Ecto neural progenitor cell (in vitro differentiated cells): ENCODE results near the gene C5orf63.
"Not testable (repeated sequence)": the region's sequence is repeated elsewhere in the genome, so short reads cannot be mapped to it uniquely, and the experiment has no call there.

ENCODE experiments used
- DNase-seq: peaks from one replicate; pipeline ENCODE4 v3.0.0-alpha.2; 2018; ENCODE audit warnings: low spot score

C5orf63 gene

GRCh38 chr5:127074466-127074865 is 1.2 kb upstream of the C5orf63 start:
- DNase-seq, result no peak

- no peak for DNase-seq
Observed at GRCh38 chr5:127070243-127070642, 3.1 kb downstream of the C5orf63 start.

GRCh38 chr5:127068493-127069214 is 4.6 kb downstream of the C5orf63 start:
- no peak for DNase-seq

GRCh38 chr5:127066721-127067120 is 6.6 kb downstream of the C5orf63 start:
- no peak for DNase-seq

GRCh38 chr5:127064253-127064840 is 9.0 kb downstream of the C5orf63 start:
- no peak for DNase-seq

- DNase-seq, result no peak
Observed at GRCh38 chr5:127063257-127063913, 9.9 kb downstream of the C5orf63 start.

- DNase-seq, result no peak
Observed at GRCh38 chr5:127061956-127062355, 11.3 kb downstream of the C5orf63 start.

- DNase-seq, result no peak
Observed at GRCh38 chr5:127061537-127061936, 11.8 kb downstream of the C5orf63 start.

GRCh38 chr5:127060470-127060985 is 12.8 kb downstream of the C5orf63 start:
- DNase-seq, result no peak

GRCh38 chr5:127056896-127057295 is 16.4 kb downstream of the C5orf63 start:
- no peak for DNase-seq

- DNase-seq, result no peak
Observed at GRCh38 chr5:127055880-127056653, 17.2 kb downstream of the C5orf63 start.

GRCh38 chr5:127053551-127053950 is 19.8 kb downstream of the C5orf63 start:
- DNase-seq, result not testable (repeated sequence)

GRCh38 chr5:127053049-127053448 is 20.3 kb downstream of the C5orf63 start:
- no peak for DNase-seq

GRCh38 chr5:127051591-127051990 is 21.7 kb downstream of the C5orf63 start:
- DNase-seq, result no peak

- DNase-seq, result no peak
Observed at GRCh38 chr5:127046343-127047072, 26.8 kb downstream of the C5orf63 start.

GRCh38 chr5:127042593-127042992 is 30.7 kb downstream of the C5orf63 start:
- no peak for DNase-seq

GRCh38 chr5:127041571-127041970 is 31.7 kb downstream of the C5orf63 start:
- DNase-seq, result no peak

GRCh38 chr5:127040796-127041520 is 32.3 kb downstream of the C5orf63 start:
- no peak for DNase-seq

GRCh38 chr5:127038550-127038949 is 34.8 kb downstream of the C5orf63 start:
- no peak for DNase-seq

- no peak for DNase-seq
Observed at GRCh38 chr5:127031863-127032232, 41.5 kb downstream of the C5orf63 start.
